ENCODE measurements around the gene FXR2.

The FXR2 gene

GRCh38 chr17:7569571-7569970 is 45.1 kb downstream of the FXR2 start:
- no peak for DNase-seq

- DNase-seq = no peak
Measured at GRCh38 chr17:7563115-7563869, 51.4 kb downstream of the FXR2 start.

- DNase-seq = no peak
Measured at GRCh38 chr17:7562208-7562605, 52.5 kb downstream of the FXR2 start.

- peak in 1 of 2 experiments; percentile 41 for DNase-seq
Measured at GRCh38 chr17:7561589-7562207, 53.0 kb downstream of the FXR2 start, which contains the start of gene SENP3. TSS of gene SENP3 (plus strand) at chr17:7561919. CDS start at chr17:7563077, 1,158 bp downstream.

GRCh38 chr17:7561028-7561575 is 53.6 kb downstream of the FXR2 start:
- peak in 1 of 2 experiments; percentile 46 for DNase-seq

GRCh38 chr17:7560172-7561027 is 54.3 kb downstream of the FXR2 start:
- peak in 1 of 2 experiments; percentile 19 for DNase-seq

GRCh38 chr17:7559320-7560171 is 55.2 kb downstream of the FXR2 start:
- DNase-seq = no peak

GRCh38 chr17:7558544-7559319 is 56.0 kb downstream of the FXR2 start, which contains the start of gene TNFSF13:
TSS of gene TNFSF13 (plus strand) at chr17:7558750. CDS start at chr17:7559040, 290 bp downstream.
- DNase-seq = no peak

- DNase-seq = peak in 1 of 2 experiments; percentile 36
Measured at GRCh38 chr17:7557775-7558543, 56.7 kb downstream of the FXR2 start.

GRCh38 chr17:7557147-7557764 is 57.4 kb downstream of the FXR2 start:
- no peak for DNase-seq

GRCh38 chr17:7556627-7557026 is 58.1 kb downstream of the FXR2 start:
- DNase-seq = no peak

- no peak for DNase-seq
Measured at GRCh38 chr17:7555320-7555948, 59.3 kb downstream of the FXR2 start.

- no peak for DNase-seq
Measured at GRCh38 chr17:7553356-7553755, 61.3 kb downstream of the FXR2 start.

GRCh38 chr17:7552621-7553051 is 62.1 kb downstream of the FXR2 start:
- no peak for DNase-seq

GRCh38 chr17:7551396-7551795 is 63.3 kb downstream of the FXR2 start:
- DNase-seq = no peak

- no peak for DNase-seq
Measured at GRCh38 chr17:7550344-7550743, 64.4 kb downstream of the FXR2 start.

GRCh38 chr17:7549401-7550055 is 65.2 kb downstream of the FXR2 start:
- DNase-seq = no peak

- no peak for DNase-seq
Measured at GRCh38 chr17:7548585-7549400, 65.9 kb downstream of the FXR2 start, which contains the start of gene TNFSF12. TSS of gene TNFSF12 (plus strand) at chr17:7549058. CDS start at chr17:7549154, 96 bp downstream.

All from cerebellar nuclear complex (tissue), 1 donor.